GM10266 (cell line): ENCODE data around the gene SHF.

Experiments used
- DNase-seq: peaks from one replicate; pipeline ENCODE4 v3.0.0; 2012; ENCODE audit errors: extremely low spot score
- CTCF ChIP-seq: IDR thresholded peaks from 2 replicates; pipeline ENCODE4 v1.5.1; 2012; ENCODE audit warnings: mild to moderate bottlenecking, low read depth; ENCODE audit not compliant: control insufficient read depth, insufficient read depth; ENCODE audit errors: missing control alignments

The SHF gene

GRCh38 chr15:45148076-45149059 is 39.4 kb downstream of the SHF start:
- DNase-seq, result no peak
- TF ChIP-seq CTCF, result no peak

- no peak for DNase-seq
- TF ChIP-seq CTCF, result no peak
Observed at GRCh38 chr15:45147606-45148005, 40.2 kb downstream of the SHF start.

- TF ChIP-seq CTCF, result no peak
- DNase-seq, result no peak
Observed at GRCh38 chr15:45146405-45146804, 41.4 kb downstream of the SHF start.

- no peak for TF ChIP-seq CTCF
- DNase-seq, result no peak
Observed at GRCh38 chr15:45144775-45145174, 43.0 kb downstream of the SHF start.

GRCh38 chr15:45143946-45144345 is 43.8 kb downstream of the SHF start:
- DNase-seq, result no peak
- no peak for TF ChIP-seq CTCF

GRCh38 chr15:45143056-45143455 is 44.7 kb downstream of the SHF start:
- DNase-seq, result no peak
- no peak for TF ChIP-seq CTCF

GRCh38 chr15:45141386-45141785 is 46.4 kb downstream of the SHF start:
- TF ChIP-seq CTCF, result no peak

More at GRCh38 chr15:45141386-45141785, 46.4 kb downstream of the SHF start:
- no peak for DNase-seq
